RWPE2 (cell line): ENCODE data around the gene INTS13.

Source experiments
- ATAC-seq: fragments of 200-7000 bp; cut with Tn5 transposase; 3 replicates; pipeline ENCODE4 v1.9.1; 2021; ENCODE audit warnings: low read depth
- DNase-seq: peaks from one replicate; pipeline ENCODE4 v3.0.0-alpha.2; 2020; ENCODE audit warnings: low spot score
- H3K27ac ChIP-seq: fragments of 450-650 bp; 2 replicates; pipeline ENCODE4 v1.5.1; 2017; ENCODE audit warnings: mild to moderate bottlenecking; ENCODE audit not compliant: poor library complexity, severe bottlenecking
- H3K27me3 ChIP-seq: fragments of 250-450 bp; sonication (Bioruptor Pico); 2 replicates; pipeline ENCODE4 v1.5.1; 2021; ENCODE audit warnings: mild to moderate bottlenecking, moderate library complexity; ENCODE audit not compliant: insufficient read depth, poor library complexity, severe bottlenecking
- H3K36me3 ChIP-seq: fragments of 250-450 bp; sonication (Bioruptor Pico); 2 replicates; pipeline ENCODE4 v1.5.1; 2020; ENCODE audit warnings: low read depth, mild to moderate bottlenecking, moderate library complexity
- H3K4me1 ChIP-seq: fragments of 250-450 bp; sonication (Bioruptor Pico); 2 replicates; pipeline ENCODE4 v1.5.1; 2021; ENCODE audit warnings: mild to moderate bottlenecking, moderate library complexity; ENCODE audit not compliant: insufficient read depth, poor library complexity, severe bottlenecking
- H3K4me3 ChIP-seq: fragments of 250-450 bp; sonication (Bioruptor Pico); 2 replicates; pipeline ENCODE4 v1.5.1; 2021; ENCODE audit warnings: mild to moderate bottlenecking, moderate library complexity; ENCODE audit not compliant: severe bottlenecking
- H3K9me3 ChIP-seq: fragments of 250-450 bp; sonication (Bioruptor Pico); 2 replicates; pipeline ENCODE4 v1.5.1; 2021; ENCODE audit warnings: mild to moderate bottlenecking, moderate library complexity; ENCODE audit not compliant: severe bottlenecking
- CTCF ChIP-seq: fragments of 450-650 bp; IDR thresholded peaks from one replicate; pipeline ENCODE4 v1.5.1; 2017; ENCODE audit warnings: mild to moderate bottlenecking, moderate library complexity; ENCODE audit not compliant: poor library complexity, severe bottlenecking

INTS13 gene

DNA sequence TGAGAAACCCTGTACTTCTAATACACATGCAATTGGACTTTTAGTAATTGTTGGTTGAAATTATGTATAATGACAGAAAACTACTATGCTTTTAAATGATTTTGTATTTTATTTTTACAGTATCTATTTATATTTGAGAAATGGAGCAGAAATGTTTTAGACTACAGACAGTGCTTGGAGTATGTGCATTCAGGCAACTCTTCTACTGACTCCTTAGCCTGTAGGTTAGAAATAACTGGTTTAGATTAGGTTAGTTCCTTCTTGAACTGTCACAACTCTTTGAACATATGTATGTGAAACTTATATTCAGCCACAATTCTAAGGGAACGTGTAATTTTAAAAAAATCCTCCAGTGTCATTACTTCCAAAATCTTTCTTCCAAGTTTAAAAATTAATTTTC, 2.2 kb upstream of the INTS13 start:
- TF ChIP-seq CTCF, result no peak
- Histone ChIP-seq H3K36me3 (peaks cover 8% of the 10 kb centered on the region), H3K9me3 (no peaks in the 10 kb centered on the region), H3K27ac (no peak overlapping the region), H3K4me3 (peak overlapping the region; percentile 71), H3K4me1 (peaks cover 7% of the 10 kb centered on the region), H3K27me3 (no peaks in the 10 kb centered on the region)
- no peak for ATAC-seq
- no peak for DNase-seq

GRCh38 chr12:26939192-26939832, 1.5 kb upstream of the INTS13 start:
- DNase-seq, result no peak
- peaks cover 7% of the 10 kb centered on the region for H3K4me1 ChIP-seq

DNA sequence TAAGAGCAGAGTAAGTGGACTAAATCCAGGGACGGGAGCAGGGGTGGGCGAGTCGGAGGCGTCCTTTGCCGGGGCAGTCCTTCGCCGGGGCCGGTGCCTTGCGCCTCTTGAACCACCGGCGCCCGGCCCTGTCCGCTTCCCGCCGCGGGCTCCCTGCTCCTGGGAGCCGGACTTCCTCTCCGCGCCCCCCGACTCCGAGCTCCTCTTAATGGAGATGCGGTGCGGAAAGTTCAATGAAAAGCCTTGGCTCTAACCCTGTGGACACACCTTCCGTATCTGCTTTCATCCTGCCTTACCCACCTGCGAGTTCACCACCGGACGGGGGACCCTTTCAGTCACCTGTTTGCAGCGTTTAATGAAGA, 901 bp upstream of the INTS13 start:
- H3K27me3 ChIP-seq, result no peaks in the 10 kb centered on the region
- no peak for TF ChIP-seq CTCF
- peak overlapping the region; percentile 71 for H3K4me3 ChIP-seq
- peak; percentile 25 for DNase-seq
- H3K36me3 ChIP-seq, result peaks cover 16% of the 10 kb centered on the region
- ATAC-seq, result peak; percentile 34
- H3K27ac ChIP-seq, result peak overlapping the region; percentile 72
- H3K9me3 ChIP-seq, result no peaks in the 10 kb centered on the region
- H3K4me1 ChIP-seq, result peaks cover 7% of the 10 kb centered on the region

More at GRCh38 chr12:26939192-26939832, 1.5 kb upstream of the INTS13 start:
- Histone ChIP-seq H3K9me3 (no peaks in the 10 kb centered on the region), H3K27me3 (no peaks in the 10 kb centered on the region), H3K36me3 (peaks cover 13% of the 10 kb centered on the region), H3K4me3 (peak overlapping the region; percentile 71), H3K27ac (peak overlapping the region; percentile 72)
- TF ChIP-seq CTCF, result no peak
- no peak for ATAC-seq

- H3K27me3 ChIP-seq, result no peaks in the 10 kb centered on the region
- H3K27ac ChIP-seq, result peak overlapping the region; percentile 72
- TF ChIP-seq CTCF, result no peak
- H3K4me1 ChIP-seq, result peaks cover 7% of the 10 kb centered on the region
- ATAC-seq, result no peak
- no peak for DNase-seq
- H3K9me3 ChIP-seq, result no peaks in the 10 kb centered on the region
- peaks cover 16% of the 10 kb centered on the region for H3K36me3 ChIP-seq
- H3K4me3 ChIP-seq, result peak overlapping the region; percentile 71
These were observed 328 bp downstream of the INTS13 start for GRCh38 chr12:26937443-26937862.
